HepG2 (cell line): ENCODE data around the gene SNX2. TPM values are rescaled to one million over a fixed set of nuclear protein-coding genes. Genes with fewer than 3 reads are reported as not detected.

ENCODE experiments used
- ATAC-seq: fragments of 200-7000 bp; cut with Tn5 transposase; 3 replicates; pipeline ENCODE4 v1.9.1; 2020; ENCODE audit warnings: mild to moderate bottlenecking, moderate library complexity
- BruUV-seq: library from RNA; stranded (reverse); fragments of 400-500 nt; replicated peaks from 2 replicates; lab custom pipeline; 2021; lab: Mats Ljungman, UMichigan
- CTCF ChIA-PET: fragments of 300-600 bp; formaldehyde crosslinking; extraction: SDS; loops from one replicate; lab custom pipeline; 2021; ENCODE audit warnings: low total read pairs, inconsistent platforms, low intra/inter-chr PET ratio; lab: Yijun Ruan, JAX
- POLR2A ChIA-PET: fragments of 350-600 bp; sonication (Branson Sonifier 250); formaldehyde crosslinking; loops from one replicate; lab custom pipeline; 2020; ENCODE audit warnings: antibody characterized with exemption, inconsistent platforms; lab: Yijun Ruan, JAX
- DNase-seq: peaks from one replicate; pipeline ENCODE4 v3.0.0-alpha.2; 2015; ENCODE audit warnings: low spot score
- FAIRE-seq: peaks from 3 replicates; lab custom pipeline; 2011; peaks lifted over from hg19 to GRCh38; lab: Jason Lieb, UNC
- H2AFZ ChIP-seq: one replicate; pipeline ENCODE4 v1.6.1; 2011; ENCODE audit warnings: low read length, inconsistent platforms
- H3K27ac ChIP-seq: fragments of 300-600 bp; 3 replicates; pipeline ENCODE4 v1.8.0; 2011; ENCODE audit warnings: mixed run types, mild to moderate bottlenecking, mixed read lengths, low read length, inconsistent platforms; ENCODE audit not compliant: insufficient read depth; ENCODE audit errors: extremely low read length
- H3K27me3 ChIP-seq, 2 experiments: fragments of 200-600 bp in 1 of 2; 2 replicates in 1 of 2; 3 replicates in 1 of 2; pipeline versions ENCODE4 v1.6.0 to v1.8.0; 2011; ENCODE audit warnings: low read length in 2 of 2, mild to moderate bottlenecking in 2 of 2, moderate library complexity in 2 of 2, inconsistent platforms in 1 of 2; ENCODE audit not compliant: insufficient read depth in 2 of 2, control insufficient read depth in 1 of 2
- H3K36me3 ChIP-seq, 2 experiments: fragments of 200-600 bp in 1 of 2; replicated peaks in 1 of 2; 2 replicates in 1 of 2; 3 replicates in 1 of 2; pipeline versions ENCODE4 v1.5.1 to v1.8.0; 2011; ENCODE audit warnings: low read length in 2 of 2, inconsistent platforms in 1 of 2; ENCODE audit not compliant: insufficient read depth in 2 of 2, control insufficient read depth in 1 of 2
- H3K4me1 ChIP-seq: 2 replicates; pipeline ENCODE4 v1.5.1; 2012; ENCODE audit warnings: low read length, inconsistent platforms; ENCODE audit not compliant: insufficient read depth
- H3K4me2 ChIP-seq: 2 replicates; pipeline ENCODE4 v1.6.0; 2011; ENCODE audit warnings: low read depth, low read length, inconsistent platforms
- H3K4me3 ChIP-seq, 3 experiments: fragments of 200-600 bp in 1 of 3; sonication (generic), shearing (Covaris generic) in 1 of 3; replicated peaks in 1 of 3; 2 replicates each; pipeline ENCODE4 v1.5.1; 2011 to 2016; ENCODE audit warnings: low read length in 3 of 3, inconsistent platforms in 2 of 3, low read depth in 2 of 3, mild to moderate bottlenecking in 2 of 3, control low read depth in 1 of 3, mixed read lengths in 1 of 3; ENCODE audit not compliant: insufficient read depth in 1 of 3
- H3K79me2 ChIP-seq: one replicate; pipeline ENCODE4 v1.6.1; 2011; ENCODE audit warnings: low read length, inconsistent platforms; ENCODE audit not compliant: insufficient read depth
- H3K9ac ChIP-seq: 2 replicates; pipeline ENCODE4 v1.6.0; 2011; ENCODE audit warnings: mild to moderate bottlenecking, low read depth, low read length, inconsistent platforms; ENCODE audit not compliant: insufficient read depth
- H3K9me3 ChIP-seq: 2 replicates; pipeline ENCODE4 v1.5.1; 2012; ENCODE audit warnings: mild to moderate bottlenecking, low read length
- H4K20me1 ChIP-seq: 2 replicates; pipeline ENCODE4 v1.6.0; 2011; ENCODE audit warnings: inconsistent platforms, mild to moderate bottlenecking, low read length, moderate library complexity; ENCODE audit not compliant: insufficient read depth
- ARID4A ChIP-seq: sonication (generic); formaldehyde crosslinking; IDR thresholded peaks from 2 replicates; pipeline ENCODE4 v1.5.0; 2020; ENCODE audit warnings: mild to moderate bottlenecking, missing genetic modification reagents, borderline replicate concordance
- CEBPB ChIP-seq: IDR thresholded peaks from 2 replicates; pipeline ENCODE4 v1.6.1; 2011; ENCODE audit warnings: low read depth, low read length, improper control_type of control experiment, borderline replicate concordance
- ERF ChIP-seq: IDR thresholded peaks from 2 replicates; pipeline ENCODE4 v1.6.1; 2018; ENCODE audit warnings: missing biosample characterization, missing genetic modification reagents
- FOXA1 ChIP-seq, 2 experiments: fragments of 450-650 bp in 1 of 2; sonication (generic) in 1 of 2; formaldehyde crosslinking in 1 of 2; IDR thresholded peaks; 2 replicates each; pipeline versions ENCODE4 v1.4.0 to v1.6.1; 2016 to 2020; ENCODE audit warnings: missing genetic modification reagents in 1 of 2
- FOXJ3 ChIP-seq: sonication (generic); formaldehyde crosslinking; IDR thresholded peaks from 2 replicates; pipeline ENCODE4 v1.4.0; 2020; ENCODE audit warnings: missing genetic modification reagents, mild to moderate bottlenecking, borderline replicate concordance
- HMG20A ChIP-seq: IDR thresholded peaks from 2 replicates; pipeline ENCODE4 v1.6.1; 2016; ENCODE audit warnings: borderline replicate concordance
- IRF2 ChIP-seq: IDR thresholded peaks from 2 replicates; pipeline ENCODE4 v1.6.1; 2018; ENCODE audit warnings: missing genetic modification reagents, missing compliant biosample characterization
- KLF16 ChIP-seq, 2 experiments: sonication (generic) in 1 of 2; formaldehyde crosslinking in 1 of 2; IDR thresholded peaks; 2 replicates each; pipeline versions ENCODE4 v1.6.1 to v1.8.0; 2016 to 2023; ENCODE audit warnings: missing genetic modification reagents in 2 of 2, missing compliant biosample characterization in 1 of 2
- LCORL ChIP-seq, 2 experiments: fragments of 450-650 bp in 1 of 2; sonication (generic) in 1 of 2; formaldehyde crosslinking in 1 of 2; IDR thresholded peaks; 2 replicates each; pipeline versions ENCODE4 v1.5.0 to v1.6.1; 2017 to 2020; ENCODE audit warnings: antibody characterized with exemption in 1 of 2, missing genetic modification reagents in 1 of 2
- MED1 ChIP-seq: sonication (generic); formaldehyde crosslinking; IDR thresholded peaks from 2 replicates; pipeline ENCODE4 v1.4.0; 2020; ENCODE audit warnings: missing genetic modification reagents
- NR2F6 ChIP-seq, 2 experiments: IDR thresholded peaks; 2 replicates each; pipeline ENCODE4 v1.6.1; 2016; ENCODE audit warnings: antibody characterized with exemption in 1 of 2, mild to moderate bottlenecking in 1 of 2
- SKI ChIP-seq: fragments of 450-650 bp; IDR thresholded peaks from one replicate; pipeline ENCODE4 v1.6.1; 2018; ENCODE audit warnings: mild to moderate bottlenecking; ENCODE audit not compliant: partially characterized antibody
- SMAD3 ChIP-seq: sonication (generic); formaldehyde crosslinking; IDR thresholded peaks from 2 replicates; pipeline ENCODE4 v1.4.0; 2020; ENCODE audit warnings: missing genetic modification reagents
- SOX13 ChIP-seq, 3 experiments: fragments of 450-650 bp in 1 of 3; sonication (generic) in 1 of 3; formaldehyde crosslinking in 1 of 3; IDR thresholded peaks in 2 of 3; conservative IDR thresholded peaks in 1 of 3; 2 replicates each; pipeline versions ENCODE4 v1.5.0 to v1.6.1; 2016 to 2020; ENCODE audit warnings: antibody characterized with exemption in 1 of 3, mild to moderate bottlenecking in 1 of 3, missing compliant biosample characterization in 1 of 3, missing genetic modification reagents in 1 of 3, moderate library complexity in 1 of 3
- SOX6 ChIP-seq, 2 experiments: fragments of 450-650 bp in 1 of 2; sonication (generic) in 1 of 2; formaldehyde crosslinking in 1 of 2; IDR thresholded peaks; 2 replicates each; pipeline versions ENCODE4 v1.4.0 to v1.6.1; 2017 to 2020; ENCODE audit warnings: antibody characterized with exemption in 1 of 2, mild to moderate bottlenecking in 1 of 2, missing genetic modification reagents in 1 of 2
- SRF ChIP-seq: IDR thresholded peaks from 2 replicates; pipeline ENCODE4 v1.6.1; 2011; ENCODE audit warnings: mild to moderate bottlenecking, low read depth, low read length, moderate library complexity
- YEATS4 ChIP-seq: sonication (generic); formaldehyde crosslinking; IDR thresholded peaks from 2 replicates; pipeline ENCODE4 v1.4.0; 2020; ENCODE audit warnings: missing genetic modification reagents, borderline replicate concordance
- ZKSCAN8 ChIP-seq: IDR thresholded peaks from 2 replicates; pipeline ENCODE4 v1.6.1; 2016; ENCODE audit warnings: borderline replicate concordance, missing genetic modification reagents, missing compliant biosample characterization
- ZNF331 ChIP-seq: sonication (generic); formaldehyde crosslinking; IDR thresholded peaks from 2 replicates; pipeline ENCODE4 v1.4.0; 2020; ENCODE audit warnings: missing genetic modification reagents
- ZNF652 ChIP-seq: IDR thresholded peaks from 2 replicates; pipeline ENCODE4 v1.6.1; 2016; ENCODE audit warnings: low read depth, borderline replicate concordance
- WGBS: methylation state at CpG from one replicate; pipeline ENCODE4 v1.1.6; 2017; ENCODE audit warnings: low lambda C conversion rate; 5-methylcytosine and 5-hydroxymethylcytosine counted together
- in situ Hi-C: cut with HindIII; loops from 2 replicates; pipeline ENCODE4 v1.10.0; 2017; ENCODE audit warnings: low pct_unique_long_range_greater_than_20kb; ENCODE audit not compliant: extremely low pct_ligation_motif_present
- intact Hi-C: fragments of 100-400 bp; cut with micrococcal nuclease; formaldehyde crosslinking; loops from one replicate; pipeline ENCODE4 v1.10.0; 2022; ENCODE audit not compliant: unreplicated experiment
- polyA plus RNA-seq, 8 experiments: library from polyadenylated mRNA; depleted of rRNA in 3 of 8; stranded (reverse) in 7 of 8; unstranded in 1 of 8; fragments of >200 nt; fragmentation: Illumina TruSeq in 4 of 8; extraction: Trizol in 4 of 8; gene quantifications; 2 replicates each; pipeline versions ENCODE4 v1.2.1 to v1.2.3, GENCODE V29; 2011 to 2016; ENCODE audit warnings: low read depth in 4 of 8, missing spikeins in 1 of 8, mixed read lengths in 1 of 8; ENCODE audit not compliant: insufficient read depth in 1 of 8
- total RNA-seq, 5 experiments: library from RNA; depleted of rRNA; stranded (reverse); fragments of >200 nt; fragmentation: Illumina TruSeq; extraction: Trizol; gene quantifications; 2 replicates each; pipeline ENCODE4 v1.2.3, GENCODE V29; 2016; ENCODE audit warnings: low read depth in 1 of 5

Gene SNX2
- total and polyA plus RNA-seq, 2 of the 13 experiments (the other 11 are each of a cell fraction or from before 2014, with no cell fraction given), result 26.4 to 78.8 TPM

GRCh38 chr5:122773619-122774018 lies 1.3 kb upstream of the SNX2 start:
- 0% methylated on average over 3 of the region's 3 CpGs for WGBS
- Histone ChIP-seq H3K9me3 (no peaks in the 10 kb centered on the region), H3K27ac (no peak overlapping the region), H3K4me1 (peaks cover 46% of the 10 kb centered on the region), H3K36me3 (no peaks in the 10 kb centered on the region), H3K79me2 (peaks cover 32% of the 10 kb centered on the region), H3K4me2 (peak overlapping the region; percentile 92), H3K4me3 (peak overlapping the region in 1 of 3 experiments; percentile 98; a peak in 2 of 6 replicates), H3K9ac (peak overlapping the region; percentile 68; the same call in 1 of the 2 replicates), H4K20me1 (peaks cover 13% of the 10 kb centered on the region), H2AFZ (no peak overlapping the region), H3K27me3 (no peaks in the 10 kb centered on the region; a peak in 1 of 5 replicates)
- peak; percentile 70 for FAIRE-seq
- peak; percentile 84 for DNase-seq
- POLR2A ChIA-PET, result interaction anchor here (1.1 kb wide), 1 partner anchor 71 kb away, joined by 4 read pairs; the partner anchor contains the start of gene SNX24
- in situ Hi-C loops (no loop called here), intact Hi-C loops (loop anchor here (2.0 kb wide), 1 partner anchor 649 kb away; the partner anchor contains the start of gene CEP120)
- no TSS peak for BruUV-seq
- peak; percentile 56 for ATAC-seq
- CTCF ChIA-PET, result no interaction called here
- TF ChIP-seq KLF16 (CRISPR knock-in tag; IDR thresholded peaks at IDR 0.05) (no peak), MED1 (CRISPR knock-in tag) (peak; percentile 53), SOX13 (IDR thresholded peaks at IDR 0.05) (0 out of 2 replicates have a peak, but pooled peaks have one; percentile 40), SOX13 (CRISPR knock-in tag; conservative IDR thresholded peaks at IDR 0.05 in 1 of 2, IDR thresholded peaks at IDR 0.05 in 1 of 2) (peak in 1 of 2 experiments; percentile 57; a peak in 2 of 4 replicates), ERF (CRISPR knock-in tag) (0 out of 2 replicates have a peak, but pooled peaks have one; percentile 11), SMAD3 (CRISPR knock-in tag) (no peak), SOX6 (IDR thresholded peaks at IDR 0.05) (no peak), SOX6 (CRISPR knock-in tag; IDR thresholded peaks at IDR 0.05) (peak; percentile 58), YEATS4 (no peak), ZNF331 (peak; percentile 27; the same call in 1 of the 2 replicates), ZKSCAN8 (CRISPR knock-in tag) (peak; percentile 27; the same call in 1 of the 2 replicates), FOXJ3 (0 out of 2 replicates have a peak, but pooled peaks have one; percentile 45), NR2F6 (IDR thresholded peaks at IDR 0.05) (no peak), NR2F6 (CRISPR knock-in tag; IDR thresholded peaks at IDR 0.05) (0 out of 2 replicates have a peak, but pooled peaks have one; percentile 16), FOXA1 (IDR thresholded peaks at IDR 0.05) (no peak), FOXA1 (CRISPR knock-in tag; IDR thresholded peaks at IDR 0.05) (no peak), LCORL (IDR thresholded peaks at IDR 0.05) (0 out of 2 replicates have a peak, but pooled peaks have one; percentile 5), LCORL (CRISPR knock-in tag; IDR thresholded peaks at IDR 0.05) (peak; percentile 56), CEBPB (peak; percentile 49; the same call in 1 of the 2 replicates), SRF (peak; percentile 92), ZNF652 (CRISPR knock-in tag) (peak; percentile 85), HMG20A (CRISPR knock-in tag) (peak; percentile 19; the same call in 1 of the 2 replicates), SKI (peak; percentile 11), ARID4A (CRISPR knock-in tag) (peak; percentile 34; the same call in 1 of the 2 replicates), IRF2 (CRISPR knock-in tag) (peak; percentile 34; the same call in 1 of the 2 replicates)
